ENCODE data around the gene PRUNE2. TPM values are rescaled to one million over a fixed set of nuclear protein-coding genes. Genes with fewer than 3 reads are reported as not detected.

The PRUNE2 gene
- total RNA-seq, 1 donor from 2014 or later = 4.3 TPM

DNA sequence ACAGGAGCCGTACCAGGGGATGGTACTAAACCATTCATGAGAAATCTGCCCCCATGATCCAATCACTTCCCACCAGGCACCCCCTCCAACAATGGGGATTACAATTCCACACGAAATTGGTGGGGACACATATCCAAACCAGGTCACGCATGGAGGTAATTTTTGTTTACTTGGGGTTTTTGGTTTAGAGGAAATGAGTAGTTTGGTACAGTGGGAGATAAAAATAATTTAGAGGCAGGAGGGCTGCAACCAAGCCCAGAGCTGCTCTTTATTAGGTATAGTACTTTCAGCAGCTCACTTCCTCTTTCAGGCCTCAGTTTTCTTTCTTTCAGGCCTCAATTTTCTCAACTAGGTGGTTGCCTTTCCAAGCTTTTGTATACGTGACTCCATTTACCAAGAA lies 23.2 kb downstream of the PRUNE2 start:
- H3K4me3 Mint-ChIP-seq = no peak overlapping the region
- H3K27me3 Mint-ChIP-seq (ENCODE audit: low read depth) = no peaks in the 10 kb centered on the region
- no peak overlapping the region for H3K27ac Mint-ChIP-seq (ENCODE audit: unreplicated experiment)
- DNase-seq (ENCODE audit: low read depth, low spot score) = no peak
- no peaks in the 10 kb centered on the region for H3K9me3 Mint-ChIP-seq
- TF ChIP-seq, protein P1, sequence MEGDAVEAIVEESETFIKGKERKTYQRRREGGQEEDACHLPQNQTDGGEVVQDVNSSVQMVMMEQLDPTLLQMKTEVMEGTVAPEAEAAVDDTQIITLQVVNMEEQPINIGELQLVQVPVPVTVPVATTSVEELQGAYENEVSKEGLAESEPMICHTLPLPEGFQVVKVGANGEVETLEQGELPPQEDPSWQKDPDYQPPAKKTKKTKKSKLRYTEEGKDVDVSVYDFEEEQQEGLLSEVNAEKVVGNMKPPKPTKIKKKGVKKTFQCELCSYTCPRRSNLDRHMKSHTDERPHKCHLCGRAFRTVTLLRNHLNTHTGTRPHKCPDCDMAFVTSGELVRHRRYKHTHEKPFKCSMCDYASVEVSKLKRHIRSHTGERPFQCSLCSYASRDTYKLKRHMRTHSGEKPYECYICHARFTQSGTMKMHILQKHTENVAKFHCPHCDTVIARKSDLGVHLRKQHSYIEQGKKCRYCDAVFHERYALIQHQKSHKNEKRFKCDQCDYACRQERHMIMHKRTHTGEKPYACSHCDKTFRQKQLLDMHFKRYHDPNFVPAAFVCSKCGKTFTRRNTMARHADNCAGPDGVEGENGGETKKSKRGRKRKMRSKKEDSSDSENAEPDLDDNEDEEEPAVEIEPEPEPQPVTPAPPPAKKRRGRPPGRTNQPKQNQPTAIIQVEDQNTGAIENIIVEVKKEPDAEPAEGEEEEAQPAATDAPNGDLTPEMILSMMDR (conservative IDR thresholded peaks at IDR 0.05) = no peak
- peaks cover 7% of the 10 kb centered on the region for H3K4me1 Mint-ChIP-seq
- no peaks in the 10 kb centered on the region for H3K36me3 Mint-ChIP-seq (ENCODE audit: low read depth)

DNA sequence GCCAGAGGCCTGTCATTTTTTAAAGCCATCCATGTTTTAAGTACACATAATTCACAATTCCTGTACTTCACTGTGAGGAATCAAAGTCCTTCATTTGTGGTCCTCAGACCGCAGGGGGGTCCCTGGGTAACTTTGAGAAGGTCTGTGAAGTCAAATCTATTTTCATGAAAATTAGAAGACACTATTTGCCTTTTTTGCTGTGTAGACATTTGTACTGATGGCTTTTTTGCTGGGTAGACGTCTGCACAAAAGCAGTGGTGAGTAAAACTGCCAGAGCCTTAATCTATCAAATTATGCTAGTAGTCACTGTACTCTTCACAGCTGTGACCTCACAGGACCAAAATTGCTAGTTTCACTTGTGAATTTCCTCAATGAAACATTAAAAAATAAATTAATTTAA lies 25.7 kb downstream of the PRUNE2 start:
- peaks cover 2% of the 10 kb centered on the region for H3K27me3 Mint-ChIP-seq (ENCODE audit: low read depth)
- TF ChIP-seq, protein P1 (conservative IDR thresholded peaks at IDR 0.05) = no peak
- no peaks in the 10 kb centered on the region for H3K4me1 Mint-ChIP-seq
- H3K27ac Mint-ChIP-seq (ENCODE audit: unreplicated experiment) = no peak overlapping the region
- no peak overlapping the region for H3K4me3 Mint-ChIP-seq
- H3K36me3 Mint-ChIP-seq (ENCODE audit: low read depth) = no peaks in the 10 kb centered on the region
- H3K9me3 Mint-ChIP-seq = no peaks in the 10 kb centered on the region
- no peak for DNase-seq (ENCODE audit: low read depth, low spot score)

DNA sequence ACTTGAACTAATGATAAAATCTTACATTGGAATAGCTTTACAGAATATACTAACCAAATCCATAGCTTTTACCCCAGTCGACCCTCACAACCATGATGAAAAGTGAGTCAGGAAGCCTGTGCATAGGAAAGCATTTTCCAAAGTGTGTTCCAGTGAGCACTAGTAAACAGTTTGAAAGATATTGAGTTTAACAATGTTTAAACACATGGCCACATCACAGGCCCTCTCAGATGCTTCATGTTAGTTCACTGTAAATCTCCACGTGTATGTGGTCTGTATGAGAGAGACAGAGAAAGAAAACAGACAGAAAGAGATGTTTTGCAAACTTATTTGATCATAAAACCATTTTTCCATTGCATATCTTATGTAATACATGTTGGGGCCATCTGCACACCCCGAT lies 27.0 kb downstream of the PRUNE2 start:
- H3K27ac Mint-ChIP-seq (ENCODE audit: unreplicated experiment) = no peak overlapping the region
- H3K4me3 Mint-ChIP-seq = no peak overlapping the region
- H3K9me3 Mint-ChIP-seq = no peaks in the 10 kb centered on the region
- no peak for DNase-seq (ENCODE audit: low read depth, low spot score)
- TF ChIP-seq, protein P1 (conservative IDR thresholded peaks at IDR 0.05) = no peak
- H3K27me3 Mint-ChIP-seq (ENCODE audit: low read depth) = peaks cover 6% of the 10 kb centered on the region
- H3K36me3 Mint-ChIP-seq (ENCODE audit: low read depth) = no peaks in the 10 kb centered on the region
- peaks cover under 1% of the 10 kb centered on the region for H3K4me1 Mint-ChIP-seq

DNA sequence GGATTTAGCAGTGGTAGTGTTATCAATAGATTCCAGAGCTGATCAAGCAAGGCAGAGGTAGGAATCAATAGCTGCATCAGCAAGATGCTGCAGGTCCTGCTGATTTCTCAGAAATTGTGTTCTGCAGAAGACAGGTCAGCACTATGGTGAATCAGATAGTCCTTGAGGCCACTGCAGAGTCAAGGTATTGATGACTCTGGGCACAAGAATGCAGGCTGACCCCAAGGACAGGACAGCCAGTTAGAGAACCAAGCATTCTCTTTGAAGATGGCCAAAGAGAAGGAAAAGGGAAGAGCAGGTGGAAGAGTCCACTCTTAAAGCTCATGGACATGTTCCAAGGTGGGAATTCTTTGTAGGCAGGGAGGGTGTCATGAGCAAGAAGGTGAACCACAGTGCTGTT lies 28.0 kb downstream of the PRUNE2 start:
- no peaks in the 10 kb centered on the region for H3K36me3 Mint-ChIP-seq (ENCODE audit: low read depth)
- no peak overlapping the region for H3K27ac Mint-ChIP-seq (ENCODE audit: unreplicated experiment)
- no peaks in the 10 kb centered on the region for H3K9me3 Mint-ChIP-seq
- H3K4me1 Mint-ChIP-seq = peaks cover 10% of the 10 kb centered on the region
- no peak overlapping the region for H3K4me3 Mint-ChIP-seq
- DNase-seq (ENCODE audit: low read depth, low spot score) = no peak
- TF ChIP-seq, protein P1 (conservative IDR thresholded peaks at IDR 0.05) = no peak
- H3K27me3 Mint-ChIP-seq (ENCODE audit: low read depth) = peaks cover 13% of the 10 kb centered on the region

DNA sequence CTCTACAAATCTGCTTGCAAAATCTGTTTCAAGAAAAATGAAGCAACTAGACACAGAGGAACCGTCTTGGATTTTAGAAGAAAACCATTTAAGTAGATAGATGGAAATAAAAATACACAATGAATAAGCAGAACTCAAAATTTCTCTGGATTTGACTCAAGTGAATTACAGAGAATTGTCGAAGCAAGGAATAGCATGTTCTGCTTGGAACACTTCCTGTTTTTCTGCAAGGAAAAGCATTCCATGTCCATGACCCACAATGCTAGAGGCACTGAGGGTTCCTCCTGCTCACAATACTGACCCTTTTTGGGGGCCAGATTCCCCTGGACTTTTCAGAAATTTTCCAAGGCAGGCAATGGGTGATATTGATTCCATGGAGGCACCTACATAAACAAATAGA lies 29.8 kb downstream of the PRUNE2 start:
- Mint-ChIP-seq H3K4me1 (peaks cover 14% of the 10 kb centered on the region), H3K27ac (ENCODE audit: unreplicated experiment) (no peak overlapping the region), H3K27me3 (ENCODE audit: low read depth) (peaks cover 13% of the 10 kb centered on the region), H3K9me3 (no peaks in the 10 kb centered on the region), H3K36me3 (ENCODE audit: low read depth) (no peaks in the 10 kb centered on the region), H3K4me3 (no peak overlapping the region)
- DNase-seq (ENCODE audit: low read depth, low spot score) = no peak
- TF ChIP-seq, protein P1 (conservative IDR thresholded peaks at IDR 0.05) = no peak

DNA sequence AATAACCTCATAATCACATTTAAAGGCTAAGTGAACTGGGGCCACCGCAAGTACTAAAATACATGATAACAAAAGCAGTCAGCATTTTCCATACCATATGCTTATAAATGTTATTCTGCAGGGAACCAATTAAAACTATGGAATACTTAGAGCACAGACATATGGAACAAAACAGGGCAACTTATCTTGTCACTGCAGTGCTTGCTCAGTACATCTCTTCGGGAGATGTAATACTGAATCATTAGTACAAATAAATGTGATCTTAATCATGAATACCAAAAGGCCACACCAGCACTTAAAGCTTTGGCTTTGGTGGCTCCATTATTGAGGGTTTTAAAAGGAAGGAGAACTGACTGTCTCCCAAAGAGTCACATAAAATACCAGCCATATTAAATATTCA lies 32.1 kb downstream of the PRUNE2 start:
- TF ChIP-seq, protein P1 (conservative IDR thresholded peaks at IDR 0.05) = no peak
- DNase-seq (ENCODE audit: low read depth, low spot score) = no peak
- no peak overlapping the region for H3K27ac Mint-ChIP-seq (ENCODE audit: unreplicated experiment)
- H3K36me3 Mint-ChIP-seq (ENCODE audit: low read depth) = no peaks in the 10 kb centered on the region
- no peak overlapping the region for H3K4me3 Mint-ChIP-seq
- no peaks in the 10 kb centered on the region for H3K9me3 Mint-ChIP-seq
- H3K27me3 Mint-ChIP-seq (ENCODE audit: low read depth) = peaks cover 16% of the 10 kb centered on the region
- H3K4me1 Mint-ChIP-seq = peaks cover 18% of the 10 kb centered on the region

Measured in neural crest cell (in vitro differentiated cells).